ENCODE measurements around the gene OR5AP2.
"Not testable (repeated sequence)": the region's sequence is repeated elsewhere in the genome, so short reads cannot be mapped to it uniquely, and the experiment has no call there.

OR5AP2 gene

DNA sequence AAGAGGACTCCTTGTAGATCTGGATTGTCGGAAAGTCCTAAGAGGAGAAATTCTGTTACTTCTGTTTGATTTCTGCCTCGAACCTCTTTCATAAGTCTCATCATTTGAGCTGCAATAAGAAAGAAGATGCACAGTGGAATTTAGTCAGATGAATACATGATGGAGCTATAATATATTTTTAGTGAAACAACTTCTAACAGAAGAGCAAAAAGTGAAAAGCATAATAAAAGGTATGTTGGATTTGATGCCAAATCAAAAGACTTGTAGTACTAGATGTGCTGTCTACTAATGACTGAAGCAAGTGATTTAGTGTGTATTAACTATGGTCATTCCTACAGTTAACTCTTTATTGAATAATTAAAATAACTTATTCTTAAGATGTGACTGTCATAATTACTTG lies at the start of gene OR5AP2:
Gene OR5AP2, minus strand, starts transcription at position 101 of the 400 bp plus-strand sequence. Its CDS starts 0 bp downstream, at position 101.
- no peak for DNase-seq

DNA sequence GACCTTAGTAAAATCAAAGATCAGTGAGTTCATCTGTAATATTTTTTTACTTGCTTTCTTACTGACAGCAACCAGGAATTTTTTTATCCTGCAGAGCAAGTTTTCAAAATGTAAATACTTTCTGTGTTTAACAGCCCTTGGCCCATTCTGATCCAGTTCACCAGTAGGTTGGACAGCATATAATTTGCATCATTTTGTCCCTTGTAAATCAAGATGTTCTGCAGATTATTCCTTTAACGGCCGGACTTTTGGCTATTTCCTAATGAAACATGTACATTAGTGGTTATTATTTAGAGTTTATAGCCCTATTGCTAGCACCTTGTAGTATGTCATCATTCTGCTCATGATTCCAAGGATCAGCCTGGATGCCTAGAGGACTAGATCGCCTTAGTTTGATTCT lies 48.9 kb upstream of the OR5AP2 start:
- not testable (repeated sequence) for DNase-seq

DNA sequence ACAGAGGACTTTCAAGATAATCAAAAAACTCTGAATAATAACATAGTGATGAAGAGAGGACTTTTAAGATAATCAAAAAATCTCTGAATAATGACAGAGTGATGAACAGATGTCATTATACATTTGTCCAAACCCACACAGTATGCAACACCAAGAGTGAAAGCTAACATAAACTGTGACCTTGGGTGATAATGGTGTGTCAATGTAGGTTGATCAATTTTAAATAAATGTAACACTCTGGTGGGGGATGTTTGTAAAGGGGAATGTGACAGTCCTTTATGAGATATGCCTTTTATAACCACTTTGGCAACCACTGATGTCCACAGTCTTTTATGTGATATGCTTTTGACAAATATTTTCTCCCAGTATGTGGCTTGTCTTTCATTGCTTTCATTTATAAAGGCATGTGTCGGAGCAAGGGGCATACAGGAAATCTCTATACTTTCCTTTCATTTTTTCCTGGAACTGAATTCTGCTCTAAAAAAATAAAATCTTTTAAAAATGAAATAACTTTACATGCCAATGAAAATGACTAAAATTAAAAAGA lies 46.4 kb upstream of the OR5AP2 start:
- DNase-seq = no peak

DNA sequence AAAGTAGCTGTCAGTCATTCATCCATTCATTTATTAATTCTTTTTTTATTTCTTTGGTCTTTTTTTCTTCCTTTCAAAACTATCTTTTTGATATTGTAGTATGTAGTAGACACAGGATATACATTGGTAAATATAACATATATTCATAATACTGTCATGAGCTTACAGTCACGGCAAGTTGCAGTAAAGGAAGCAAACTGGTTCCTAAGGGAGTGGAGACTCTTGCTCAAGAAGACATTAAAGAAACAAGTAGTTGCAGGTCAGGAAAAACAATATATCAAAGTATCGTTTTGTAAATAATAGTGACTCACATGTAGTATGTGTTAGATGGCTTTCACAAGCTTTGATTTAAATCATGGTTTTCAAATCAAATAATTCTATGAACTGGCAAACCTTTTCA lies 28.7 kb upstream of the OR5AP2 start:
- DNase-seq = no peak

DNA sequence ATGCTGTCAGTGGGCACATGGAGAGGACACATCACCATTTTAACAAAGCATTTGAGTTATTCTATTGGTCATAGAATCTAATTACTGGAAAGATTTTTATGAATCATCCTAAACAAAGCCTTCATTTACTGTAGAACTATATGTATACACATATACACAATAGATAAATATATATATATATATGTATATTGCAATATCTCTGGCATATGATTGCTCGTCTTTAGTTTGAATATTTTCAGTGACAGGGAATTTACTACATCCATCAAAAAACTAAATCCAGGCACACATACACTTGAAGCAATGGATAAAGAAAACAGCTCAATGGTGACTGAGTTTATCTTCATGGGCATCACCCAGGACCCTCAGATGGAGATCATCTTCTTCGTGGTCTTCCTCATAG lies 21.1 kb upstream of the OR5AP2 start, which contains the start of gene OR5AR1:
Gene OR5AR1, plus strand, starts transcription at position 301 of the 400 bp plus-strand sequence. Its CDS starts 0 bp downstream, at position 301.
- no peak for DNase-seq

DNA sequence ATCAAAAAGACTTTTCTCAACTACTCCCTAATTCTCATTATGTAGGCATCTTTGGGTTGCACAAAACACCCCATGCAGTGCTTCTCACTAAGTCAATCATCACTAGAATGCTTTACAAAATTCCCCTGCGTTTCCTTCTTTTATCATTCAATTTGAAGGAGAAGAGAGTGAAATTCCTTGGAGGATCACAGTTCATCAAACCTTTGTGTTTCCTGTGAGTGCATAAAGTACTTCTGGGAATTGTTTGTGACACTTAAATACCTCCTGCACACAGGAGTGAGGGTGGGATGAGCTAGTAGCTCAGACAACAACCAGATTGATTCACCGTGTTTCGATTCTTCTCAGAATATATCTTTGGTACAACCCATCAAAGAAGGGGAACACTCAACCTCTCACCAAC lies 17.5 kb upstream of the OR5AP2 start:
- DNase-seq = no peak

DNA sequence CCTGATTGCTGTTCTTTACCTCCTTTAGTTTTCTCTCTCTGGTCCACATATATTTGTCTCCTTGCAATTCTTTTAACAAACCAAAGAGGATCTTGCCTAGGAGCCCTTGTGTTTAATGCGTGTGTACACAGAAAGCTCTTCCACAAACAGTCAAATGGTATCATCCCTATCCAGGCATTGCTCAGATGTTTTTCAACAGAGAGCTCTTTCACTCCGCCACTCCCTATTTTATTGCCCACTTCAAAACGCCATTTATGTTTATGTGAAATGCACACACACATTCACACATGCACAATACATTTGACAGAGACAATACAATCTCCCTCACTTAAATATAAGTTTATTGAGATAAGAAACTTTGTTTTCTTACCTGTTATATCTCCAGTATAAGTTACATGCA lies 4.7 kb downstream of the OR5AP2 start:
- no peak for DNase-seq

DNA sequence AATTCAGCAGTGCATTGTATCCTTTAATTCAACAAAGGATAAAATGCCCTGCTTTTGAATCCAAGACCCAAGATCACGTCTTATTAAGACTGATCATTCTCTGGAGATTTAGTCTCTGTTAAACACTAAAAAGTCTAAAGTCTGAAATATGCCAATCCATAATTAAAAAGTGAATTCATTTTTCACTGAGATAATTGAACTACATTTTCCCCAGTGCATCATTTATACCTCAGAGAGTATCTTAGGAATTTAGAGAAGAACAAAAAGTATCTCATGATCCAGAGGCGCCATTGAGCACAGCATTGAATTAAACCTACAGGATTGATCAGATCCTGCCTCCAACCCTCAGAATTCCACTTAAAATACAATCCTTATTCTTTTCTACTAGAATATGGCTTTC lies 5.4 kb downstream of the OR5AP2 start:
- DNase-seq = no peak

DNA sequence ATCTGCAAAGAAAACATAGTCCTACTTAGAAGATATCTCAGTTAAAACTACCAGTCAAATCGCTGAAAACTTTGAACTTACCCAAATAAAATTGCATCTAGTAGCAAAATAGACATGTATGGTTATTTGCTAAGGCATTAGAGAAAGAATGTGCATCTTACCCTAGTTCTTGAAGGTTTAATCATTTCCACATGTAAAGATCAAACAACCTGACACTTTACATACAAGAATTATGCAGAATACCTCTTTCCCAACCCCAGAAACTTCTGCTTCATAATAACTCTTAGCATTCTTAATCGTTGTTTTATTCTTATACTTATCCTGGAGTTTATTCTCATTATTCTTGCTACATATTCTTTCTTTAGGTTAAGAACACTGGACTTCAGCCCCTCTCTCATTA lies 9.9 kb downstream of the OR5AP2 start:
- no peak for DNase-seq

DNA sequence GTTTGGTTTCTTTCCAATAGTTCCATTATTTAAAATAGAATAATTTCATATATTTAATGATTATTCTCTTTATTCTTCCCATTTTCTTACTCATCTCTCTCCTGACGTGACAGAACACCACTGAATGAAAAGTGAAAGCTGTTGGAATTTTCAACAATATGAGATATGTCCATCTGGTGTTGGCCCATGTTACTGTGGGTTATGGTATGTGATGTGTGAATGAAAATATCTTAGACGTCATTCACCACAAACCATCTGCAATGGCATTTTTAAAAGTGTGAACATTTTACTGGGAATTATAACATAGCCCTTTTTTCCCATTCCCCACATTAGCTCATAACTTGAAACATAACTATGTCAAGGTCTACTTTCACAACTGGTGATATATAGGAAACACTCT lies 16.3 kb downstream of the OR5AP2 start:
- DNase-seq = no peak

DNA sequence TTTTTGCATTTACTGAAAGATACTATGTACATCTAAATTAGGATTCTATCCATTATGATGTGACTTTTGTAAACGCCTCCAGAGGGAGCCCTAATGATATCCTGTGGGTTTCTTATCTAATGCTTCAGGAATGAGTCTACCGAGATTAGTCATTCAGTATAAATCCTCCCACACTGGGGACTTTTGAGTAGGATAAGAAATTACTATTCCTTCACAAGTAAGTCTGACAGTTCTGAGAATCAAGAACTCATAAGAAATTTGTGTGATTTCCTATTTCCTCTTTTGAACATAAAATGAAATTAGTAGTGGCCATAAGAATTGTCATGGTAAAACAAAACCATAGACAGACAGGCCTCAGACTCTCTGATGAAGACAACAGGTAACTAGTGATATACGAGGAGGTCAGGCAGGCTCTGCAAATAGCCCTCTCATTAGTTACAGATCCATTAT lies 17.6 kb downstream of the OR5AP2 start:
- no peak for DNase-seq

DNA sequence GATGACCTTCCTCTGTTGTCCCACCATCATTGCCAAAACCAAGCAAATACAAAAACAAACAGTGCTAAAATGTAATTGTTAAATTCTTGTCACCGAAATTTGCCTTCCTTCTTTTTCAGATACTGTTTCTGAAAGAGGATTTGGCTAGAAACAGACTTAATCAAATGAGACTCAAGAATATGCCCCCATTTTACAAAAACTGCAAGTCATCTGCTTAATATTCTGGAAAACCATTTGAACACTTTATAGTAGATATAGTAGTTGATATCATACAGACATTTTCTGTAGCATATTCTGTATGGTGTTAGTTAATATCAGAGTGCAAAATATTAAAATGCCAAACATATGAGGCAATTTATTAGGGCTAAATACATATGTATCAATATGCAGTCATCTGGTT lies 31.1 kb downstream of the OR5AP2 start:
- no peak for DNase-seq

DNA sequence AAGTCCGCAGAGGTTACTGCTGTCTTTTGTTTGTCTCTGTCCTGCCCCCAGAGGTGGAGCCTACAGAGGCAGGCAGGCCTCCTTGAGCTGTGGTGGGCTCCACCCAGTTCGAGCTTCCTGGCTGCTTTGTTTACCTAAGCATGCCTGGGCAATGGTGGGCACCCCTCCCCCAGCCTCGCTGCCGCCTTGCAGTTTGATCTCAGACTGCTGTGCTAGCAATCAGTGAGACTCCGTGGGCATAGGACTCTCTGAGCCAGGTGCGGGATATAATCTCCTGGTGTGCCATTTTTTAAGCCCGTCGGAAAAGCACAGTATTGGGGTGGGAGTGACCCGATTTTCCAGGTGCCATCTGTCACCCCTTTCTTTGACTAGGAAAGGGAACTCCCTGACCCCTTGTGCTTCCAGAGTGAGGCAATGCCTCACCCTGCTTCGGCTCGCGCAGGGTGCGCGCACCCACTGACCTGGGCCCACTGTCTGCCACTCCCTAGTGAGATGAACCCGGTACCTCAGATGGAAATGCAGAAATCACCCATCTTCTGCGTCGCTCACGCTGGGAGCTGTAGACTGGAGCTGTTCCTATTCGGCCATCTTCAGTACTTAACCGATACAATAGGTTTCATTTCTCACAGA lies 50.0 kb downstream of the OR5AP2 start:
- DNase-seq = not testable (repeated sequence)

Data from stimulated activated CD4-positive, alpha-beta T cell treated with anti-CD3 and anti-CD28 coated beads, Interleukin-4, amount 100 ng/mL, for 4 hours (primary cell).